GM21717 (cell line): ENCODE results near the gene CISD2.
"Not testable (repeated sequence)": the region's sequence is repeated elsewhere in the genome, so short reads cannot be mapped to it uniquely, and the experiment has no call there.

ENCODE experiments used
- ATAC-seq: cut with Tn5 transposase; IDR thresholded peaks from one replicate; pipeline ENCODE4 v1.9.1; 2021; ENCODE audit warnings: mild to moderate bottlenecking, moderate library complexity; ENCODE audit not compliant: unreplicated experiment

Gene CISD2

GRCh38 chr4:102868781-102869568 is at the start of gene CISD2:
CISD2 (plus strand) TSS chr4:102868992; CDS start chr4:102869085, 93 bp downstream.
- ATAC-seq = peak; percentile 90

GRCh38 chr4:102819100-102819499 is 49.7 kb upstream of the CISD2 start:
- not testable (repeated sequence) for ATAC-seq

GRCh38 chr4:102819588-102820365 is 49.0 kb upstream of the CISD2 start:
- no peak for ATAC-seq

GRCh38 chr4:102823464-102823863 is 45.3 kb upstream of the CISD2 start:
- no peak for ATAC-seq

GRCh38 chr4:102823897-102824296 is 44.9 kb upstream of the CISD2 start:
- ATAC-seq = no peak

- ATAC-seq = no peak
Measured at GRCh38 chr4:102824398-102824797, 44.4 kb upstream of the CISD2 start.

GRCh38 chr4:102825261-102826091 is 43.3 kb upstream of the CISD2 start:
- no peak for ATAC-seq

- ATAC-seq = no peak
Measured at GRCh38 chr4:102826105-102826889, 42.5 kb upstream of the CISD2 start.

GRCh38 chr4:102826890-102827673 is 41.7 kb upstream of the CISD2 start, which contains the start of gene UBE2D3:
UBE2D3 (minus strand) TSS chr4:102827551; CDS start chr4:102826508, 1,043 bp downstream.
- peak; percentile 39 for ATAC-seq

GRCh38 chr4:102827674-102828496 is 40.9 kb upstream of the CISD2 start:
- ATAC-seq = peak; percentile 83

- ATAC-seq = no peak
Measured at GRCh38 chr4:102828497-102828808, 40.3 kb upstream of the CISD2 start.

GRCh38 chr4:102829803-102830202 is 39.0 kb upstream of the CISD2 start:
- ATAC-seq = no peak

GRCh38 chr4:102832105-102832504 is 36.7 kb upstream of the CISD2 start:
- no peak for ATAC-seq

- ATAC-seq = no peak
Measured at GRCh38 chr4:102832667-102833066, 36.1 kb upstream of the CISD2 start.

GRCh38 chr4:102836596-102836995 is 32.2 kb upstream of the CISD2 start:
- ATAC-seq = no peak

GRCh38 chr4:102842367-102842766 is 26.4 kb upstream of the CISD2 start:
- ATAC-seq = no peak

- ATAC-seq = no peak
Measured at GRCh38 chr4:102843273-102843672, 25.5 kb upstream of the CISD2 start.

GRCh38 chr4:102843938-102844337 is 24.9 kb upstream of the CISD2 start:
- ATAC-seq = no peak

GRCh38 chr4:102847687-102848086 is 21.1 kb upstream of the CISD2 start:
- ATAC-seq = no peak
